Transverse colon (tissue), 4 donors: ENCODE data around the gene DENND1B. TPM values are rescaled to one million over a fixed set of nuclear protein-coding genes. Genes with fewer than 3 reads are reported as not detected.

ENCODE experiments used
- DNase-seq: peaks from one replicate; pipeline ENCODE4 v3.0.0-alpha.2; 2019
- H3K27ac ChIP-seq, 4 donors: fragments of 200-600 bp; sonication (generic); 2 replicates each; pipeline ENCODE4 v1.5.1; 2016 to 2018; ENCODE audit warnings: inconsistent platforms in 4 of 4
- H3K27me3 ChIP-seq: fragments of 200-600 bp; sonication (generic); 2 replicates; pipeline ENCODE4 v1.5.1; 2017; ENCODE audit warnings: inconsistent platforms
- H3K36me3 ChIP-seq, 4 donors: fragments of 200-600 bp; sonication (generic); 2 replicates each; pipeline ENCODE4 v1.5.1; 2017 to 2019; ENCODE audit warnings: inconsistent platforms in 4 of 4
- H3K4me1 ChIP-seq, 4 donors: fragments of 200-600 bp; sonication (generic); 2 replicates each; pipeline ENCODE4 v1.5.1; 2017 to 2020; ENCODE audit warnings: inconsistent platforms in 4 of 4
- H3K4me3 ChIP-seq, 4 donors: fragments of 200-600 bp; sonication (generic); 1 replicate in 1 of 4; 2 replicates in 3 of 4; pipeline versions ENCODE4 v1.5.1 to v1.6.1; 2017 to 2019; ENCODE audit warnings: inconsistent platforms in 4 of 4
- H3K9me3 ChIP-seq, 2 donors: fragments of 200-600 bp; sonication (generic); 2 replicates each; pipeline ENCODE4 v1.5.1; 2017 to 2019; ENCODE audit warnings: inconsistent platforms in 2 of 2
- EP300 ChIP-seq: sonication (generic); formaldehyde crosslinking; IDR thresholded peaks from one replicate; pipeline ENCODE4 v1.6.1; 2017; ENCODE audit warnings: antibody characterized with exemption, low read depth
- POLR2A ChIP-seq: fragments of 450-650 bp; IDR thresholded peaks from one replicate; pipeline ENCODE4 v1.6.1; 2016; ENCODE audit warnings: antibody characterized with exemption, mild to moderate bottlenecking, moderate library complexity
- POLR2AphosphoS5 ChIP-seq, 3 donors: sonication (generic); formaldehyde crosslinking; IDR thresholded peaks; one replicate each; pipeline ENCODE4 v1.6.1; 2016; ENCODE audit warnings: antibody characterized with exemption in 3 of 3
- WGBS, 2 donors: methylation state at CpG; one replicate each; pipeline ENCODE4 v1.1.5; 2018; ENCODE audit warnings: low coverage in 1 of 2; 5-methylcytosine and 5-hydroxymethylcytosine counted together
- in situ Hi-C, 4 donors: fragments of 200-750 bp; cut with MboI; loops; one replicate each; pipeline versions ENCODE4 v1.15.0 to v1.15.1; 2017; ENCODE audit warnings: low sequenced_read_pairs in 3 of 4, low pct_ligation_motif_present in 1 of 4, low pct_unique_long_range_greater_than_20kb in 1 of 4
- intact Hi-C: fragments of 100-400 bp; cut with DNase I; formaldehyde crosslinking; loops from one replicate; pipeline ENCODE4 v1.15.1; 2023; ENCODE audit warnings: low total_unique reads
- total RNA-seq, 4 donors: library from RNA; depleted of rRNA; stranded (reverse); fragments of >200 nt; gene quantifications; one replicate each; pipeline ENCODE4 v1.1.0, GENCODE V29; 2016
- TF ChIP-seq, protein P1 (sequence below), 5 experiments: fragments of 200-600 bp in 3 of 5; fragments of 450-650 bp in 2 of 5; sonication (generic) in 3 of 5; IDR thresholded peaks; 1 replicate in 2 of 5; 2 replicates in 3 of 5; pipeline ENCODE4 v1.5.1; 2016 to 2017; ENCODE audit warnings: antibody characterized with exemption in 5 of 5, inconsistent platforms in 3 of 5, mild to moderate bottlenecking in 2 of 5, moderate library complexity in 1 of 5

Gene DENND1B
- total RNA-seq, 4 donors from 2014 or later: 21.9 to 59.9 (median 42.3) TPM

DNA sequence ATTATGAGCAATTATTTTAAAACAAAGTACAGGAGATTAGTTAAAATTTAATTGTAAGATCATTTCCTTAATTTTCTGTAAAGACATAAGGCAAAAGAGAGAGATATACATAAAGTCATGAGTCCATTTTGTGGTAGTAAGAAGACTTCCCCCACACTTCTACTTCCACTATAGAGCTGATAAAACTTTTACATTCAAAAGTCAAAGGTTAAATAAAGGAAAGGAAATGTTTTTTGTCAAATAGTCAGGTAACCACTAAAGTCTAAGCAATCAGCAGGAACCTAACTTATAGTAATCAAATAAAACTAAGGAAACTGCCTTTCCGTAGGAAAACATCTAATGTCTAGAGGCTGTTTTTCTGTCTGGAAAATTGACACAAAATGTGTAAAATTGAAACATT lies 110.9 kb downstream of the DENND1B start:
- WGBS, 2 donors: 64 to 85% methylated on average over 1 of the region's 1 CpG
- Histone ChIP-seq H3K9me3 (no peaks in the 10 kb centered on the region), H3K4me1 (peaks cover 0 to 31% (median 2%) of the 10 kb centered on the region in 4 donors), H3K27me3 (no peaks in the 10 kb centered on the region), H3K27ac (no peak overlapping the region), H3K4me3 (no peak overlapping the region), H3K36me3 (no peaks in the 10 kb centered on the region)
- intact Hi-C loops: no loop called here
- DNase-seq: no peak
- no peak for TF ChIP-seq EP300
- TF ChIP-seq, protein P1, sequence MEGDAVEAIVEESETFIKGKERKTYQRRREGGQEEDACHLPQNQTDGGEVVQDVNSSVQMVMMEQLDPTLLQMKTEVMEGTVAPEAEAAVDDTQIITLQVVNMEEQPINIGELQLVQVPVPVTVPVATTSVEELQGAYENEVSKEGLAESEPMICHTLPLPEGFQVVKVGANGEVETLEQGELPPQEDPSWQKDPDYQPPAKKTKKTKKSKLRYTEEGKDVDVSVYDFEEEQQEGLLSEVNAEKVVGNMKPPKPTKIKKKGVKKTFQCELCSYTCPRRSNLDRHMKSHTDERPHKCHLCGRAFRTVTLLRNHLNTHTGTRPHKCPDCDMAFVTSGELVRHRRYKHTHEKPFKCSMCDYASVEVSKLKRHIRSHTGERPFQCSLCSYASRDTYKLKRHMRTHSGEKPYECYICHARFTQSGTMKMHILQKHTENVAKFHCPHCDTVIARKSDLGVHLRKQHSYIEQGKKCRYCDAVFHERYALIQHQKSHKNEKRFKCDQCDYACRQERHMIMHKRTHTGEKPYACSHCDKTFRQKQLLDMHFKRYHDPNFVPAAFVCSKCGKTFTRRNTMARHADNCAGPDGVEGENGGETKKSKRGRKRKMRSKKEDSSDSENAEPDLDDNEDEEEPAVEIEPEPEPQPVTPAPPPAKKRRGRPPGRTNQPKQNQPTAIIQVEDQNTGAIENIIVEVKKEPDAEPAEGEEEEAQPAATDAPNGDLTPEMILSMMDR (IDR thresholded peaks at IDR 0.05): no peak
- no peak for TF ChIP-seq POLR2AphosphoS5 (IDR thresholded peaks at IDR 0.05)
- TF ChIP-seq POLR2A: no peak
- in situ Hi-C loops: no loop called here

GRCh38 chr1:197663162-197663953 lies 111.9 kb downstream of the DENND1B start:
- Histone ChIP-seq H3K36me3 (no peaks in the 10 kb centered on the region), H3K27me3 (no peaks in the 10 kb centered on the region), H3K9me3 (no peaks in the 10 kb centered on the region), H3K27ac (no peak overlapping the region), H3K4me1 (peaks cover 0 to 35% (median 2%) of the 10 kb centered on the region in 4 donors), H3K4me3 (no peak overlapping the region)
- intact Hi-C loops: no loop called here
- WGBS, 2 donors: 29 to 54% methylated on average over 4 of the region's 4 CpGs
- in situ Hi-C loops: no loop called here
- DNase-seq: no peak
- TF ChIP-seq EP300: no peak
- TF ChIP-seq POLR2A: no peak
- TF ChIP-seq POLR2AphosphoS5 (IDR thresholded peaks at IDR 0.05): no peak
- TF ChIP-seq, protein P1 (IDR thresholded peaks at IDR 0.05): no peak

GRCh38 chr1:197660389-197660788 lies 114.9 kb downstream of the DENND1B start:
- Histone ChIP-seq H3K4me1 (peaks cover 0 to 35% (median 2%) of the 10 kb centered on the region in 4 donors), H3K4me3 (no peak overlapping the region), H3K9me3 (no peaks in the 10 kb centered on the region), H3K36me3 (peaks cover 0 to 11% (median 0%) of the 10 kb centered on the region in 4 donors), H3K27ac (no peak overlapping the region), H3K27me3 (no peaks in the 10 kb centered on the region)
- in situ Hi-C loops: no loop called here
- DNase-seq: no peak
- TF ChIP-seq, protein P1 (IDR thresholded peaks at IDR 0.05): no peak
- TF ChIP-seq POLR2AphosphoS5 (IDR thresholded peaks at IDR 0.05): no peak
- no peak for TF ChIP-seq POLR2A
- TF ChIP-seq EP300: no peak
- intact Hi-C loops: no loop called here

- Histone ChIP-seq H3K27ac (no peak overlapping the region), H3K27me3 (no peaks in the 10 kb centered on the region), H3K36me3 (peaks cover 0 to 11% (median 0%) of the 10 kb centered on the region in 4 donors), H3K9me3 (no peaks in the 10 kb centered on the region), H3K4me1 (peaks cover 0 to 29% (median 2%) of the 10 kb centered on the region in 4 donors), H3K4me3 (no peak overlapping the region)
- in situ Hi-C loops (no loop called here), intact Hi-C loops (no loop called here)
- TF ChIP-seq POLR2A: no peak
- TF ChIP-seq, protein P1 (IDR thresholded peaks at IDR 0.05): no peak
- TF ChIP-seq POLR2AphosphoS5 (IDR thresholded peaks at IDR 0.05): no peak
- no peak for TF ChIP-seq EP300
- DNase-seq: no peak
- 58 to 61% methylated on average over 3 of the region's 3 CpGs for WGBS, 2 donors
These were observed 116.1 kb downstream of the DENND1B start for GRCh38 chr1:197659171-197659570.
